HepG2 (cell line): Measurements from ENCODE around the gene ZNF234. TPM values are rescaled to one million over a fixed set of nuclear protein-coding genes. Genes with fewer than 3 reads are reported as not detected.

ENCODE experiments used
- polyA plus RNA-seq, 8 experiments: library from polyadenylated mRNA; depleted of rRNA in 3 of 8; stranded (reverse) in 7 of 8; unstranded in 1 of 8; fragments of >200 nt; fragmentation: Illumina TruSeq in 4 of 8; extraction: Trizol in 4 of 8; gene quantifications; 2 replicates each; pipeline versions ENCODE4 v1.2.1 to v1.2.3, GENCODE V29; 2011 to 2016; ENCODE audit warnings: low read depth in 4 of 8, missing spikeins in 1 of 8, mixed read lengths in 1 of 8; ENCODE audit not compliant: insufficient read depth in 1 of 8
- total RNA-seq, 5 experiments: library from RNA; depleted of rRNA; stranded (reverse); fragments of >200 nt; fragmentation: Illumina TruSeq; extraction: Trizol; gene quantifications; 2 replicates each; pipeline ENCODE4 v1.2.3, GENCODE V29; 2016; ENCODE audit warnings: low read depth in 1 of 5

Gene ZNF234
- total and polyA plus RNA-seq, 2 of the 13 experiments (the other 11 are each of a cell fraction or from before 2014, with no cell fraction given), result 3.5 to 11.2 TPM

Other genes with a start within 250 kb of the ZNF234 start
- 11.3 and 13.0 TPM in 2 replicates for gene ZNF45, start 206.3 kb upstream of the ZNF234 start, total RNA-seq (2016; rRNA removed; fragmentation: Illumina TruSeq; extraction: Trizol)
- 2.4 and 2.8 TPM in 2 replicates for gene ZNF45, start 206.3 kb upstream of the ZNF234 start, polyA plus RNA-seq (2011; rRNA removed)
- 3.4 and 4.5 TPM in 2 replicates for gene ZNF221, start 190.3 kb upstream of the ZNF234 start, total RNA-seq (2016; rRNA removed; fragmentation: Illumina TruSeq; extraction: Trizol)
- 0.40 and 0.48 TPM in 2 replicates for gene ZNF221, start 190.3 kb upstream of the ZNF234 start, polyA plus RNA-seq (2011; rRNA removed)
- 2.8 and 3.6 TPM in 2 replicates for gene ZNF155, start 157.4 kb upstream of the ZNF234 start, total RNA-seq (2016; rRNA removed; fragmentation: Illumina TruSeq; extraction: Trizol)
- 2.3 and 2.5 TPM in 2 replicates for gene ZNF155, start 157.4 kb upstream of the ZNF234 start, polyA plus RNA-seq (2011; rRNA removed)
- gene ZNF230, start 138.6 kb upstream of the ZNF234 start, total RNA-seq (2016; rRNA removed; fragmentation: Illumina TruSeq; extraction: Trizol), result 5.5 and 6.0 TPM in 2 replicates
- 2.4 TPM in 2 replicates for gene ZNF230, start 138.6 kb upstream of the ZNF234 start, polyA plus RNA-seq (2011; rRNA removed)
- 6.1 and 6.2 TPM in 2 replicates for gene ZNF222, start 116.2 kb upstream of the ZNF234 start, total RNA-seq (2016; rRNA removed; fragmentation: Illumina TruSeq; extraction: Trizol)
- 2.2 TPM in 2 replicates for gene ZNF222, start 116.2 kb upstream of the ZNF234 start, polyA plus RNA-seq (2011; rRNA removed)
- gene ZNF223, start 89.5 kb upstream of the ZNF234 start, total RNA-seq (2016; rRNA removed; fragmentation: Illumina TruSeq; extraction: Trizol), result 4.8 and 5.6 TPM in 2 replicates
- gene ZNF223, start 89.5 kb upstream of the ZNF234 start, polyA plus RNA-seq (2011; rRNA removed), result 2.0 and 2.2 TPM in 2 replicates
- gene ZNF284, start 69.4 kb upstream of the ZNF234 start, total RNA-seq (2016; rRNA removed; fragmentation: Illumina TruSeq; extraction: Trizol), result 2.3 and 3.2 TPM in 2 replicates
- gene ZNF284, start 69.4 kb upstream of the ZNF234 start, polyA plus RNA-seq (2011; rRNA removed), result 1.2 and 1.7 TPM in 2 replicates
- 14.0 and 16.1 TPM in 2 replicates for gene ZNF224, start 47.2 kb upstream of the ZNF234 start, total RNA-seq (2016; rRNA removed; fragmentation: Illumina TruSeq; extraction: Trizol)
- 13.0 TPM in 2 replicates for gene ZNF224, start 47.2 kb upstream of the ZNF234 start, polyA plus RNA-seq (2011; rRNA removed)
- gene ZNF225, start 28.2 kb upstream of the ZNF234 start, total RNA-seq (2016; rRNA removed; fragmentation: Illumina TruSeq; extraction: Trizol), result 3.3 and 4.6 TPM in 2 replicates
- gene ZNF225, start 28.2 kb upstream of the ZNF234 start, polyA plus RNA-seq (2011; rRNA removed), result 0.87 and 1.1 TPM in 2 replicates
- 16.0 and 19.2 TPM in 2 replicates for gene ZNF226, start 23.5 kb downstream of the ZNF234 start, total RNA-seq (2016; rRNA removed; fragmentation: Illumina TruSeq; extraction: Trizol)
- 8.3 and 12.1 TPM in 2 replicates for gene ZNF226, start 23.5 kb downstream of the ZNF234 start, polyA plus RNA-seq (2011; rRNA removed)
- 16.8 and 23.2 TPM in 2 replicates for gene ZNF227, start 71.0 kb downstream of the ZNF234 start, total RNA-seq (2016; rRNA removed; fragmentation: Illumina TruSeq; extraction: Trizol)
- gene ZNF227, start 71.0 kb downstream of the ZNF234 start, polyA plus RNA-seq (2011; rRNA removed), result 3.1 and 4.7 TPM in 2 replicates
- 2.0 and 2.1 TPM in 2 replicates for gene ZNF233, start 118.3 kb downstream of the ZNF234 start, total RNA-seq (2016; rRNA removed; fragmentation: Illumina TruSeq; extraction: Trizol)
- 0.49 and 0.93 TPM in 2 replicates for gene ZNF233, start 118.3 kb downstream of the ZNF234 start, polyA plus RNA-seq (2011; rRNA removed)
- gene ZNF235, start 163.5 kb downstream of the ZNF234 start, total RNA-seq (2016; rRNA removed; fragmentation: Illumina TruSeq; extraction: Trizol), result 5.5 and 5.9 TPM in 2 replicates
- 4.3 and 4.8 TPM in 2 replicates for gene ZNF235, start 163.5 kb downstream of the ZNF234 start, polyA plus RNA-seq (2011; rRNA removed)
- gene ZNF112, start 215.1 kb downstream of the ZNF234 start, total RNA-seq (2016; rRNA removed; fragmentation: Illumina TruSeq; extraction: Trizol), result 3.6 and 5.4 TPM in 2 replicates
- 1.8 and 2.1 TPM in 2 replicates for gene ZNF112, start 215.1 kb downstream of the ZNF234 start, polyA plus RNA-seq (2011; rRNA removed)